CD4-positive, alpha-beta T cell (primary cell): ENCODE measurements around the gene RABIF. TPM values are rescaled to one million over a fixed set of nuclear protein-coding genes. Genes with fewer than 3 reads are reported as not detected.

ENCODE experiments used
- ATAC-seq: fragments of 200-7000 bp; cut with Tn5 transposase; one replicate; pipeline ENCODE4 v1.10.0; 2022; ENCODE audit warnings: mild to moderate bottlenecking; ENCODE audit not compliant: poor library complexity
- CTCF ChIA-PET: fragments of 350-600 bp; sonication (Branson Sonifier 250); formaldehyde crosslinking; loops from one replicate; lab custom pipeline; 2021; ENCODE audit warnings: antibody characterized with exemption, inconsistent platforms; lab: Charles Lee
- POLR2A ChIA-PET: fragments of 350-600 bp; sonication (Branson Sonifier 250); formaldehyde crosslinking; loops from one replicate; lab custom pipeline; 2021; ENCODE audit warnings: antibody characterized with exemption, inconsistent platforms; lab: Charles Lee
- DNase-seq, 14 experiments: peaks; one replicate each; pipeline ENCODE4 v3.0.0-alpha.2; 2013 to 2020; ENCODE audit warnings: mixed read lengths in 2 of 14
- H3K27ac ChIP-seq, 2 donors: one replicate each; pipeline versions ENCODE4 v1.5.1 to v1.7.0; 2013; ENCODE audit warnings: low read length in 2 of 2, low read depth in 1 of 2, mild to moderate bottlenecking in 1 of 2
- H3K27me3 ChIP-seq, 2 experiments: 1 replicate in 1 of 2; 2 replicates in 1 of 2; pipeline versions ENCODE4 v1.6.1 to v1.7.0; 2013; ENCODE audit warnings: low read length in 2 of 2, control low read depth in 1 of 2, mild to moderate bottlenecking in 1 of 2, moderate library complexity in 1 of 2; ENCODE audit not compliant: insufficient read depth in 2 of 2, control insufficient read depth in 1 of 2
- H3K36me3 ChIP-seq: one replicate; pipeline ENCODE4 v1.6.1; 2013; ENCODE audit warnings: low read length, control low read depth; ENCODE audit not compliant: insufficient read depth
- H3K4me1 ChIP-seq: one replicate; pipeline ENCODE4 v1.6.1; 2013; ENCODE audit warnings: low read length, control low read depth; ENCODE audit not compliant: insufficient read depth
- H3K4me3 ChIP-seq: one replicate; pipeline ENCODE4 v1.5.1; 2013; ENCODE audit warnings: mild to moderate bottlenecking, low read length, moderate library complexity
- H3K9me3 ChIP-seq, 2 experiments: 1 replicate in 1 of 2; 2 replicates in 1 of 2; pipeline versions ENCODE4 v1.6.1 to v1.7.0; 2013; ENCODE audit warnings: low read length in 2 of 2, mild to moderate bottlenecking in 2 of 2, control low read depth in 1 of 2, moderate library complexity in 1 of 2; ENCODE audit not compliant: control insufficient read depth in 1 of 2, insufficient read depth in 1 of 2
- H3K27ac Mint-ChIP-seq: one replicate; pipeline ENCODE4 v1.8.0; 2020; ENCODE audit warnings: mixed read lengths
- H3K27me3 Mint-ChIP-seq: one replicate; pipeline ENCODE4 v1.8.0; 2021; ENCODE audit warnings: mixed read lengths
- H3K36me3 Mint-ChIP-seq: one replicate; pipeline ENCODE4 v1.8.0; 2021; ENCODE audit warnings: low read depth, mixed read lengths
- H3K4me1 Mint-ChIP-seq: one replicate; pipeline ENCODE4 v1.8.0; 2021; ENCODE audit warnings: low read depth, mixed read lengths
- H3K4me3 Mint-ChIP-seq: one replicate; pipeline ENCODE4 v1.8.0; 2020; ENCODE audit warnings: mild to moderate bottlenecking, mixed read lengths
- H3K9me3 Mint-ChIP-seq: one replicate; pipeline ENCODE4 v1.8.0; 2020; ENCODE audit warnings: mixed read lengths
- CTCF ChIP-seq: fragments of 200-600 bp; IDR thresholded peaks from one replicate; pipeline ENCODE4 v1.8.0; 2022; ENCODE audit warnings: antibody characterized with exemption, mild to moderate bottlenecking
- intact Hi-C, 2 experiments: fragments of 100-400 bp; cut with DNase I in 1 of 2; cut with micrococcal nuclease in 1 of 2; formaldehyde crosslinking; loops; one replicate each; pipeline versions ENCODE4 v1.15.1 to v1.9.0; 2023 to 2025; cut with DNase I, micrococcal nuclease
- total RNA-seq, 174 experiments: library from RNA in 2 of 174; stranded (reverse) in 2 of 174; gene quantifications; one replicate each; pipeline ENCODE4 v1.2.3 and lab custom pipeline; 2021 to 2026

RABIF gene
- total RNA-seq, 2 experiments from 2014 or later = 9.1 to 9.2 TPM

- ChIA-PET POLR2A (no interaction called here), CTCF (no interaction called here)
- no peaks in the 10 kb centered on the region for H3K27me3 ChIP-seq
- TF ChIP-seq CTCF = no peak
- Mint-ChIP-seq H3K4me1 (no peaks in the 10 kb centered on the region), H3K4me3 (no peak overlapping the region), H3K36me3 (peaks cover 8% of the 10 kb centered on the region), H3K27ac (no peak overlapping the region), H3K9me3 (no peaks in the 10 kb centered on the region), H3K27me3 (peaks cover 8% of the 10 kb centered on the region)
- H3K4me1 ChIP-seq = no peaks in the 10 kb centered on the region
- H3K36me3 ChIP-seq = peaks cover under 1% of the 10 kb centered on the region
- H3K27ac ChIP-seq = no peak overlapping the region
- intact Hi-C loops = no loop called here
- no peak overlapping the region for H3K4me3 ChIP-seq
- ATAC-seq (no peak), DNase-seq (no peak)
- H3K9me3 ChIP-seq = no peaks in the 10 kb centered on the region
Observed at GRCh38 chr1:202873026-202873425, 15.9 kb downstream of the RABIF start.

GRCh38 chr1:202871367-202871766, 17.6 kb downstream of the RABIF start:
- peaks cover 4% of the 10 kb centered on the region for H3K36me3 Mint-ChIP-seq
- H3K27me3 Mint-ChIP-seq = peaks cover 15% of the 10 kb centered on the region
- Histone ChIP-seq H3K36me3 (no peaks in the 10 kb centered on the region), H3K9me3 (no peaks in the 10 kb centered on the region), H3K4me3 (no peak overlapping the region), H3K4me1 (no peaks in the 10 kb centered on the region), H3K27ac (no peak overlapping the region), H3K27me3 (peaks cover 0 to 1% of the 10 kb centered on the region in 2 experiments)
- H3K27ac Mint-ChIP-seq = no peak overlapping the region
- TF ChIP-seq CTCF = no peak
- no peak overlapping the region for H3K4me3 Mint-ChIP-seq
- intact Hi-C loops = no loop called here
- CTCF ChIA-PET = no interaction called here
- H3K4me1 Mint-ChIP-seq = no peaks in the 10 kb centered on the region
- H3K9me3 Mint-ChIP-seq = no peaks in the 10 kb centered on the region
- DNase-seq (no peak), ATAC-seq (no peak)
- POLR2A ChIA-PET = no interaction called here

- ATAC-seq (no peak), DNase-seq (no peak)
- ChIA-PET CTCF (interaction anchor here (1.0 to 1.5 kb wide), 3 partner anchors 11 to 112 kb away, joined by 3 to 5 read pairs (median 3); partner anchors contain the start of gene RABIF), POLR2A (interaction anchor here (0.9 kb wide), 1 partner anchor 12 kb away, joined by 3 read pairs; no protein-coding TSS in a partner anchor)
- H3K27me3 ChIP-seq = peaks cover 37 to 40% of the 10 kb centered on the region in 2 experiments
- Mint-ChIP-seq H3K4me3 (peak overlapping the region; percentile 79), H3K27me3 (peaks cover 78% of the 10 kb centered on the region), H3K36me3 (no peaks in the 10 kb centered on the region), H3K4me1 (peaks cover 16% of the 10 kb centered on the region), H3K9me3 (no peaks in the 10 kb centered on the region), H3K27ac (no peak overlapping the region)
- no peak overlapping the region for H3K27ac ChIP-seq
- no peaks in the 10 kb centered on the region for H3K36me3 ChIP-seq
- intact Hi-C loops = no loop called here
- H3K4me1 ChIP-seq = peaks cover 16% of the 10 kb centered on the region
- TF ChIP-seq CTCF = no peak
- H3K4me3 ChIP-seq = no peak overlapping the region
- H3K9me3 ChIP-seq = peaks cover 0 to 9% of the 10 kb centered on the region in 2 experiments
Observed at GRCh38 chr1:202862679-202863560, 26.0 kb downstream of the RABIF start.
